A549 (cell line): ENCODE data around the gene VIPR1. TPM values are rescaled to one million over a fixed set of nuclear protein-coding genes. Genes with fewer than 3 reads are reported as not detected.

Experiments used
- ATAC-seq, 2 experiments: fragments of 200-7000 bp in 1 of 2; fragments of >200 bp in 1 of 2; cut with Nextera tagmentation in 1 of 2; cut with Tn5 transposase in 1 of 2; 3 replicates each; pipeline versions ENCODE4 v1.8.0 to v1.9.1; 2018 to 2020; ENCODE audit warnings: mild to moderate bottlenecking in 1 of 2, moderate library complexity in 1 of 2
- CTCF ChIA-PET: fragments of 300-600 bp; sonication (Branson Sonifier 250); formaldehyde crosslinking; extraction: SDS; loops from one replicate; lab custom pipeline; 2021; ENCODE audit warnings: antibody characterized with exemption, inconsistent platforms; lab: Yijun Ruan, JAX
- POLR2A ChIA-PET: fragments of 350-600 bp; formaldehyde crosslinking; extraction: SDS; loops from one replicate; lab custom pipeline; 2021; ENCODE audit warnings: antibody characterized with exemption, inconsistent platforms; lab: Yijun Ruan, JAX
- DNase-seq, 2 experiments: peaks; one replicate each; pipeline versions ENCODE4 v3.0.0 to v3.0.0-alpha.2; 2011 to 2016; ENCODE audit warnings: low read depth in 1 of 2, low spot score in 1 of 2
- FAIRE-seq: peaks from 2 replicates; lab custom pipeline; 2011; peaks lifted over from hg19 to GRCh38; lab: Jason Lieb, UNC
- H3K27ac ChIP-seq, 2 experiments: fragments of >200 bp; sonication (Bioruptor Twin); formaldehyde crosslinking; 3 replicates each; pipeline ENCODE4 v1.5.1; 2016 to 2017
- H3K4me1 ChIP-seq: fragments of >200 bp; sonication (Bioruptor Twin); formaldehyde crosslinking; 3 replicates; pipeline ENCODE4 v1.6.1; 2016
- H3K4me2 ChIP-seq: fragments of >200 bp; sonication (Bioruptor Twin); formaldehyde crosslinking; 3 replicates; pipeline ENCODE4 v1.6.1; 2016
- H3K4me3 ChIP-seq: fragments of >200 bp; sonication (Bioruptor Twin); formaldehyde crosslinking; 3 replicates; pipeline ENCODE4 v1.5.1; 2016
- H3K9me3 ChIP-seq: fragments of >200 bp; sonication (Bioruptor Twin); formaldehyde crosslinking; 3 replicates; pipeline ENCODE4 v1.6.1; 2016
- BHLHE40 ChIP-seq: IDR thresholded peaks from 2 replicates; pipeline ENCODE4 v1.6.1; 2012; ENCODE audit warnings: low read depth, low read length, inconsistent platforms
- CBX8 ChIP-seq: fragments of 200-600 bp; sonication (generic); IDR thresholded peaks from 2 replicates; pipeline ENCODE4 v1.6.1; 2016
- EHF ChIP-seq: fragments of 250-450 bp; sonication (Bioruptor Pico); IDR thresholded peaks from 2 replicates; pipeline ENCODE4 v1.5.0; 2020; ENCODE audit warnings: mild to moderate bottlenecking
- EHMT2 ChIP-seq: fragments of 200-600 bp; sonication (generic); IDR thresholded peaks from 2 replicates; pipeline ENCODE4 v1.6.1; 2016; ENCODE audit warnings: antibody characterized with exemption, low read depth, mild to moderate bottlenecking, moderate library complexity
- EP300 ChIP-seq, 2 experiments: fragments of >200 bp; sonication (Bioruptor Twin); formaldehyde crosslinking; IDR thresholded peaks; 2 replicates in 1 of 2; 3 replicates in 1 of 2; pipeline ENCODE4 v1.6.1; 2016 to 2017
- FOSB ChIP-seq: fragments of 250-450 bp; sonication (Bioruptor Pico); IDR thresholded peaks from 2 replicates; pipeline ENCODE4 v1.5.0; 2020; ENCODE audit warnings: mild to moderate bottlenecking, moderate library complexity
- FOXS1 ChIP-seq: fragments of 250-450 bp; sonication (Bioruptor Pico); IDR thresholded peaks from 2 replicates; pipeline ENCODE4 v1.5.0; 2020; ENCODE audit warnings: mild to moderate bottlenecking, moderate library complexity
- GATA3 ChIP-seq: IDR thresholded peaks from 2 replicates; pipeline ENCODE4 v1.6.1; 2012; ENCODE audit warnings: borderline replicate concordance
- HDAC2 ChIP-seq: fragments of 200-600 bp; sonication (generic); IDR thresholded peaks from 2 replicates; pipeline ENCODE4 v1.6.1; 2016
- HOXA7 ChIP-seq: fragments of 250-450 bp; sonication (Bioruptor Pico); IDR thresholded peaks from 2 replicates; pipeline ENCODE4 v1.5.0; 2020; ENCODE audit warnings: mild to moderate bottlenecking, moderate library complexity
- HOXB13 ChIP-seq: fragments of 250-450 bp; sonication (Bioruptor Pico); IDR thresholded peaks from 2 replicates; pipeline ENCODE4 v1.5.0; 2020; ENCODE audit warnings: low read depth, mild to moderate bottlenecking, moderate library complexity
- HOXB5 ChIP-seq: fragments of 250-450 bp; sonication (Bioruptor Pico); IDR thresholded peaks from 2 replicates; pipeline ENCODE4 v1.5.0; 2020; ENCODE audit warnings: mild to moderate bottlenecking, moderate library complexity
- JUN ChIP-seq, 2 experiments: fragments of >200 bp; sonication (Bioruptor Twin); formaldehyde crosslinking; IDR thresholded peaks; 2 replicates in 1 of 2; 3 replicates in 1 of 2; pipeline ENCODE4 v1.6.1; 2016 to 2017
- KDM5A ChIP-seq: fragments of 200-600 bp; sonication (generic); IDR thresholded peaks from 2 replicates; pipeline ENCODE4 v1.6.1; 2016; ENCODE audit warnings: antibody characterized with exemption, mild to moderate bottlenecking
- MAFK ChIP-seq: fragments of 450-650 bp; IDR thresholded peaks from 2 replicates; pipeline ENCODE4 v1.6.1; 2014; ENCODE audit not compliant: partially characterized antibody
- MYC ChIP-seq: IDR thresholded peaks from 2 replicates; pipeline ENCODE4 v1.6.1; 2012; ENCODE audit warnings: mild to moderate bottlenecking, inconsistent platforms, low read length, improper control_type of control experiment, borderline replicate concordance
- PHF8 ChIP-seq: fragments of 200-600 bp; sonication (generic); IDR thresholded peaks from 2 replicates; pipeline ENCODE4 v1.6.1; 2016; ENCODE audit warnings: low read depth, mild to moderate bottlenecking, antibody characterized with exemption, moderate library complexity, borderline replicate concordance
- POLR2A ChIP-seq: IDR thresholded peaks from 2 replicates; pipeline ENCODE4 v1.6.1; 2012; ENCODE audit warnings: mild to moderate bottlenecking, low read length
- RCOR1 ChIP-seq: fragments of 150-350 bp; IDR thresholded peaks from 2 replicates; pipeline ENCODE4 v1.6.1; 2014; ENCODE audit warnings: antibody characterized with exemption, low read length, low read depth
- ZC3H11A ChIP-seq: fragments of 450-650 bp; IDR thresholded peaks from 2 replicates; pipeline ENCODE4 v1.6.1; 2014; ENCODE audit warnings: antibody characterized with exemption, mild to moderate bottlenecking
- ZFP36 ChIP-seq: fragments of 450-650 bp; IDR thresholded peaks from 2 replicates; pipeline ENCODE4 v1.6.1; 2014; ENCODE audit warnings: borderline replicate concordance; ENCODE audit not compliant: partially characterized antibody
- ZNF302 ChIP-seq: fragments of 250-450 bp; sonication (Bioruptor Pico); IDR thresholded peaks from 2 replicates; pipeline ENCODE4 v1.9.0; 2021; ENCODE audit warnings: inconsistent platforms, mild to moderate bottlenecking, moderate library complexity
- ZSCAN20 ChIP-seq: fragments of 250-450 bp; sonication (Bioruptor Pico); IDR thresholded peaks from 2 replicates; pipeline ENCODE4 v1.8.0; 2022; ENCODE audit warnings: mild to moderate bottlenecking, moderate library complexity
- WGBS: methylation state at CpG from one replicate; pipeline ENCODE4 v1.1.6; 2017; ENCODE audit errors: missing lambda C conversion rate; 5-methylcytosine and 5-hydroxymethylcytosine counted together
- polyA plus RNA-seq, 4 experiments: library from polyadenylated mRNA; depleted of rRNA in 3 of 4; stranded (reverse); fragments of >200 nt; fragmentation: RNase III in 1 of 4; extraction: RNeasy Plus Mini Kit Qiagen cat#74134 plus additional on column Dnase treatment in 1 of 4; gene quantifications; 2 replicates in 3 of 4; 3 replicates in 1 of 4; pipeline ENCODE4 v1.2.3, GENCODE V29; 2011 to 2017
- TF ChIP-seq, protein P1 (sequence below): IDR thresholded peaks from 2 replicates; pipeline ENCODE4 v1.6.1; 2012
- TF ChIP-seq, protein P2 (sequence below): fragments of >200 bp; sonication (Bioruptor Twin); formaldehyde crosslinking; IDR thresholded peaks from 3 replicates; pipeline ENCODE4 v1.6.1; 2016
- TF ChIP-seq, protein P3 (sequence below): fragments of 250-450 bp; sonication (Bioruptor Pico); IDR thresholded peaks from 2 replicates; pipeline ENCODE4 v1.5.0; 2021; ENCODE audit warnings: mild to moderate bottlenecking, moderate library complexity, borderline replicate concordance
- TF ChIP-seq, protein P4 (sequence below): IDR thresholded peaks from 2 replicates; pipeline ENCODE4 v1.6.1; 2012
- TF ChIP-seq, protein P5 (sequence below): fragments of >200 bp; sonication (Bioruptor Twin); formaldehyde crosslinking; IDR thresholded peaks from 3 replicates; pipeline ENCODE4 v1.5.1; 2016

The VIPR1 gene
- polyA plus RNA-seq, 2 of the 4 experiments (the other 2 are of a cell fraction): 0.26 to 0.80 TPM

DNA sequence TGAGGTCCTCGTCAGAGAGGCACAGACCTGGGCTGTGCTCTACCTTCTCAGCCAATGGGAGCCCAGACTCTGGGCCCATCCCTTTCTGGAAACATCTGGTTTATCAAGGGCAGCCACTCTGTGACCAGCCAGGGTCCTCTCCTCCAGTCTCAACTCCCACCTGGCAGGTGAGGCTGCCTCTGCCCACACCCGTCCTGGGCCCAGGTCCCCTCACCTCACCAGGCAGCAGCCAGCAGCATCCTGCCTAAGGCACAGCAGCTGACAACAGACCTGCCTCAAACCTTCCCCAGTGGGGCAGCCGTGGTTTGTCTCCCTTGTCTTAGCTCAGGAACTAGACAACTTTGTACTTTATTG, 8.7 kb upstream of the VIPR1 start (continued):
- TF ChIP-seq RCOR1: no peak

DNA sequence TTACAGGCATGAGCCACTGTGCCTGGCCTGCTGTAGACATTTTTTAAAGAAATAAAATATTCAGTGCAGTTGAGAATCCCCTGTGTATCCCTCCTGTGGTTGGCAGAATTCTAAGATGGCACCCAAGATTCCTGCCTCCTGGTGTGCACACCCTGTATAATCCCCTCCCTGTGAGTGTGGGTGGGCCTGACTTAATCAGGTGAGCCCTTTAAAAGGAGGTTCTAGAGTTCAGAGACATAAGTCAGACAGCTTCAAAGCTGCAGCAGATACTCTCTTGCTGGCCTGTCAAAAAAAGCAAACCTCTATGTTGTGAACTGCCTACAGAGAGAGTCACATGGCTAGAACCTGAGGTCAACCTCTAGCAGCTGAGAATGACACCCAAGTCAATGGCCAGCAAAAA, 7.0 kb upstream of the VIPR1 start:
- Histone ChIP-seq H3K4me3 (no peak overlapping the region), H3K9me3 (no peaks in the 10 kb centered on the region), H3K4me1 (peaks cover 17% of the 10 kb centered on the region)
- CTCF ChIA-PET: no interaction called here
- POLR2A ChIA-PET: no interaction called here
- no peak for FAIRE-seq
- no peak for ATAC-seq
- TF ChIP-seq RCOR1 (no peak), EHMT2 (no peak), MYC (no peak), HOXA7 (CRISPR knock-in tag) (no peak), EP300 (IDR thresholded peaks at IDR 0.05) (no peak), CBX8 (no peak), GATA3 (no peak), BHLHE40 (no peak), POLR2A (no peak), HOXB13 (CRISPR knock-in tag) (no peak), ZC3H11A (no peak), HDAC2 (no peak), ZFP36 (no peak), ZNF302 (no peak), FOSB (CRISPR knock-in tag) (no peak), EHF (CRISPR knock-in tag) (no peak)
- TF ChIP-seq, protein P1, sequence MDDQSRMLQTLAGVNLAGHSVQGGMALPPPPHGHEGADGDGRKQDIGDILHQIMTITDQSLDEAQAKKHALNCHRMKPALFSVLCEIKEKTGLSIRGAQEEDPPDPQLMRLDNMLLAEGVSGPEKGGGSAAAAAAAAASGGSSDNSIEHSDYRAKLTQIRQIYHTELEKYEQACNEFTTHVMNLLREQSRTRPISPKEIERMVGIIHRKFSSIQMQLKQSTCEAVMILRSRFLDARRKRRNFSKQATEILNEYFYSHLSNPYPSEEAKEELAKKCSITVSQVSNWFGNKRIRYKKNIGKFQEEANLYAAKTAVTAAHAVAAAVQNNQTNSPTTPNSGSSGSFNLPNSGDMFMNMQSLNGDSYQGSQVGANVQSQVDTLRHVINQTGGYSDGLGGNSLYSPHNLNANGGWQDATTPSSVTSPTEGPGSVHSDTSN: no peak
- TF ChIP-seq, protein P2, sequence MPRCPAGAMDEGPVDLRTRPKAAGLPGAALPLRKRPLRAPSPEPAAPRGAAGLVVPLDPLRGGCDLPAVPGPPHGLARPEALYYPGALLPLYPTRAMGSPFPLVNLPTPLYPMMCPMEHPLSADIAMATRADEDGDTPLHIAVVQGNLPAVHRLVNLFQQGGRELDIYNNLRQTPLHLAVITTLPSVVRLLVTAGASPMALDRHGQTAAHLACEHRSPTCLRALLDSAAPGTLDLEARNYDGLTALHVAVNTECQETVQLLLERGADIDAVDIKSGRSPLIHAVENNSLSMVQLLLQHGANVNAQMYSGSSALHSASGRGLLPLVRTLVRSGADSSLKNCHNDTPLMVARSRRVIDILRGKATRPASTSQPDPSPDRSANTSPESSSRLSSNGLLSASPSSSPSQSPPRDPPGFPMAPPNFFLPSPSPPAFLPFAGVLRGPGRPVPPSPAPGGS: no peak
- TF ChIP-seq, protein P3, sequence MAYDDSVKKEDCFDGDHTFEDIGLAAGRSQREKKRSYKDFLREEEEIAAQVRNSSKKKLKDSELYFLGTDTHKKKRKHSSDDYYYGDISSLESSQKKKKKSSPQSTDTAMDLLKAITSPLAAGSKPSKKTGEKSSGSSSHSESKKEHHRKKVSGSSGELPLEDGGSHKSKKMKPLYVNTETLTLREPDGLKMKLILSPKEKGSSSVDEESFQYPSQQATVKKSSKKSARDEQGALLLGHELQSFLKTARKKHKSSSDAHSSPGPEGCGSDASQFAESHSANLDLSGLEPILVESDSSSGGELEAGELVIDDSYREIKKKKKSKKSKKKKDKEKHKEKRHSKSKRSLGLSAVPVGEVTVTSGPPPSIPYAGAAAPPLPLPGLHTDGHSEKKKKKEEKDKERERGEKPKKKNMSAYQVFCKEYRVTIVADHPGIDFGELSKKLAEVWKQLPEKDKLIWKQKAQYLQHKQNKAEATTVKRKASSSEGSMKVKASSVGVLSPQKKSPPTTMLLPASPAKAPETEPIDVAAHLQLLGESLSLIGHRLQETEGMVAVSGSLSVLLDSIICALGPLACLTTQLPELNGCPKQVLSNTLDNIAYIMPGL (CRISPR knock-in tag): no peak
- TF ChIP-seq, all 56 proteins: peak for 0
- Histone ChIP-seq H3K27ac (no peak overlapping the region), H3K4me2 (no peak overlapping the region)
- DNase-seq: no peak

DNA sequence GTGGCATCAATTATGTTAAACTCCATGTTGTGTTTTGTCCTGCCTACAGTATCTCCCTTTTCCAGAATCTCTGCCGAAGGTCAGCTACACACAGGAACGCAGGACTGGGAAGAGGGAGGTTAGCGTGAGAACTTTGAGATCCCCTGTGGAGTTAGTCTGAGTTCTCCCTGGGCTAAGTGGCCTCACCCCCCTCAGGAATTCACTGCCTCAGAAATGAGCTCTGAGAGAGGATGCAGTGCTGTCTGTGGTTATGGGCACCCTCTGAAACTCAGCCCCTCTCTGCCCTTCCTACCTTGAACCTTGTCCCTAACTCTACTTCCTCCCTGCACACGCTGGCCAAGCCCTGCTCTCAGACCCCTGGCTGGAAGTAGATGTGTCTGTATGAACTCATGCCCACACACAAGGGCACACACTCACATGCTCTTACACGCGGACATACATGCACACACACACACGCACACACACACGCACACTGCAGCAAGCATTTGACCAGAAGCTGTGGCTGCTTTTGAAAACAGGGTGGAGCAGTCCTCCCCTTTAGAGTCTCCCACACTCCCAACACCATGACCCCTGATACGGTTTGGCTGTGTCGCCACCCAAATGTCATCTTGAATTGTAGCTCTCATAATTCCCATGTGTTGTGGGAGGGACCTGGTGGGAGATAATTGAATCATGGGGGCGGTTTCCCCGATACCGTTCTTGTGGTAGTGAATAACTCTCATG, 5.3 kb upstream of the VIPR1 start:
- H3K9me3 ChIP-seq: no peaks in the 10 kb centered on the region
- CTCF ChIA-PET: interaction anchor here (1.3 to 1.9 kb wide), 2 partner anchors 50 to 250 kb away, joined by 3 to 4 read pairs; no protein-coding TSS in a partner anchor
- H3K4me2 ChIP-seq: peak overlapping the region; percentile 70
- peaks cover 13% of the 10 kb centered on the region for H3K4me1 ChIP-seq
- H3K4me3 ChIP-seq: no peak overlapping the region
- peak; percentile 47 to 72 for DNase-seq
- ATAC-seq: peak; percentile 62 to 82; a peak in 5 of 6 replicates
- H3K27ac ChIP-seq: peak overlapping the region; percentile 36 to 75; a peak in 4 of 6 replicates
- no peak for FAIRE-seq
- POLR2A ChIA-PET: no interaction called here
- WGBS: 64% methylated on average over 13 of the region's 13 CpGs
- no peak for TF ChIP-seq FOXS1 (CRISPR knock-in tag)
- no peak for TF ChIP-seq MYC
- no peak for TF ChIP-seq JUN (IDR thresholded peaks at IDR 0.05)
- no peak for TF ChIP-seq KDM5A
- TF ChIP-seq GATA3: no peak
- TF ChIP-seq ZSCAN20 (CRISPR knock-in tag): no peak
- no peak for TF ChIP-seq HOXB5 (CRISPR knock-in tag)
- TF ChIP-seq, protein P4, sequence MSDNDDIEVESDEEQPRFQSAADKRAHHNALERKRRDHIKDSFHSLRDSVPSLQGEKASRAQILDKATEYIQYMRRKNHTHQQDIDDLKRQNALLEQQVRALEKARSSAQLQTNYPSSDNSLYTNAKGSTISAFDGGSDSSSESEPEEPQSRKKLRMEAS: no peak
- TF ChIP-seq PHF8: no peak
- no peak for TF ChIP-seq ZFP36
- TF ChIP-seq, protein P3 (CRISPR knock-in tag): no peak
- TF ChIP-seq MAFK: no peak
- TF ChIP-seq, protein P5, sequence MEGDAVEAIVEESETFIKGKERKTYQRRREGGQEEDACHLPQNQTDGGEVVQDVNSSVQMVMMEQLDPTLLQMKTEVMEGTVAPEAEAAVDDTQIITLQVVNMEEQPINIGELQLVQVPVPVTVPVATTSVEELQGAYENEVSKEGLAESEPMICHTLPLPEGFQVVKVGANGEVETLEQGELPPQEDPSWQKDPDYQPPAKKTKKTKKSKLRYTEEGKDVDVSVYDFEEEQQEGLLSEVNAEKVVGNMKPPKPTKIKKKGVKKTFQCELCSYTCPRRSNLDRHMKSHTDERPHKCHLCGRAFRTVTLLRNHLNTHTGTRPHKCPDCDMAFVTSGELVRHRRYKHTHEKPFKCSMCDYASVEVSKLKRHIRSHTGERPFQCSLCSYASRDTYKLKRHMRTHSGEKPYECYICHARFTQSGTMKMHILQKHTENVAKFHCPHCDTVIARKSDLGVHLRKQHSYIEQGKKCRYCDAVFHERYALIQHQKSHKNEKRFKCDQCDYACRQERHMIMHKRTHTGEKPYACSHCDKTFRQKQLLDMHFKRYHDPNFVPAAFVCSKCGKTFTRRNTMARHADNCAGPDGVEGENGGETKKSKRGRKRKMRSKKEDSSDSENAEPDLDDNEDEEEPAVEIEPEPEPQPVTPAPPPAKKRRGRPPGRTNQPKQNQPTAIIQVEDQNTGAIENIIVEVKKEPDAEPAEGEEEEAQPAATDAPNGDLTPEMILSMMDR: no peak
